DMS 273 (cell line): ENCODE data around the gene LRRFIP1.
"Not testable (repeated sequence)": the region's sequence is repeated elsewhere in the genome, so short reads cannot be mapped to it uniquely, and the experiment has no call there.

Source experiments
- DNase-seq: peaks from one replicate; lab custom pipeline; 2025; ENCODE audit not compliant: unreplicated experiment; lab: John Stamatoyannopoulos, UW

Gene LRRFIP1

DNA sequence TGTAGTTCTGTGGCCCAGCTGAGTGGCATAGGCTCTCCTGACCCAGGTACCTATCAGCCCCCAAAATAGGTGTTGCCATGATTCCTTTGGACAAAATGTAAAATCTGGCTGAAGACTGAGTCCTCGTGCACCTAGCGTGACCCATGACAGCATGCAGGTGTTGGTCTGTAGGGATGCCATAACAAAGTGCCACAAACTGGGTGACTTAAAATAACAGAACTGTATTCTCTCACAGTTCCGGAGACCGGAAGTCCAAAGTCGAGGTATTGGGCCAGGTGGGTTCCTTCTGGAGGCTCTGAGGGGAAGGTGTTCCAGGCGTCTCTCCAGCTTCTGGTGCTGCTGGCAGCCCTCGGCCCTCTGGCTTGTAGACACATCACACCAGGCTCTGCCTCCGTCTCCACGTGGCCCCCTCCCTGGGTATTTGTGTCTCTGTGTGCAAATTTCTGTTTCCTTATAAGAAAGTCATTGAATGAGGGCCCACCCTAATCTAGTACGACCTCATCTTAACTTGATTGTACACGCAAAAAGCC lies 34.5 kb downstream of the LRRFIP1 start:
- peak; percentile 16 for DNase-seq

GRCh38 chr2:237662671-237663093 lies 35.3 kb downstream of the LRRFIP1 start:
- DNase-seq, result peak; percentile 95

DNA sequence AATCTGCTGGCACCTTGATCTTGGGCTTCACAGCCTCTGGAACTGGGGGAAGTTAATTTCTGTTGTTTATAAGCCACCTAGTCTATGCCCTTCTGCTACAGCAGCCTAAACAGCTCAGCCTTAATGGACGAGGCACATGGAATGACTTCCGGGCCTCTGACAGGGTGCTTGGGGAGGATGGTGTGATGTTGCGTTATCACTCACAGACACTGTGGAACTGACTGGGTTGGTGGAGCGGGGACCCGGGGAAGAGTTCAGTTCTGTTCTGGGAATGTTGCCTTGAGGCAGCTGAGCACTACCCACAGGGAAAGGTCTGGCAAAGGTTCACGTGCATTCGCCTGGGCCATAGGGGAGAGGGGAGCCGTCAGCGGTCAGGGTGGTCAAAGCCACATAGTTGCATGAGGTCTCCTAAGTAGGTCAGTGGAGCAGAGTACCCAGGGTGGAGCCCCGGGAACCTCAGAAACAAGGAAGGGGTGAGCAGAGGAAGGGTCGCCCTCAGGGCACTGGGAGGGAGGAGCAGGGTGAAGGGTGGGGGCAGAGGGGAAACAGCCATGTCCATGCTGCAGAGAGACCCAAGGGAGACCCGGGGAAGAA lies 36.2 kb downstream of the LRRFIP1 start:
- DNase-seq, result no peak

DNA sequence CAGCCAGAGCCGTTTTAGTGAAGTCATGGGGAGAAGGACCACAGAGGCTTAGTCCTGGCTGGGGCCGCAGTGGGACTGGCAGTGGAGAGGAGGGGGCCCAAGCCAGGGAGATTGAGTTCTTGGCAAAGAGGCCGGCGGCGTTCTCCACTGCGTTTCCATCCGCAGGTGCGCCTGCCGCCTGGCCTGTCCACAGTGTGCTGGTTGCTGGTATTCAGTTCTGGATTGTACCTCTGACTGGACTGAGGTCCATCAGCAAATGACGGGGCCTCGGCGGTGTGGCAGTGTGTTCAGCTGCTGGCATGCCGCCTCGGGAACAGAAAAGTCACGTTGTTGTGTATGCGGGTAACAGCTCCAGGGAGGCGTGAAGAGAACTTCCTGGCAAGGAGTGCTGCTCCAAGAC lies 36.8 kb downstream of the LRRFIP1 start:
- no peak for DNase-seq

GRCh38 chr2:237665713-237666143 lies 38.3 kb downstream of the LRRFIP1 start:
- peak; percentile 58 for DNase-seq

- no peak for DNase-seq
Measured at GRCh38 chr2:237666606-237667005, 39.2 kb downstream of the LRRFIP1 start.

GRCh38 chr2:237667050-237667576 lies 39.7 kb downstream of the LRRFIP1 start:
- not testable (repeated sequence) for DNase-seq

DNA sequence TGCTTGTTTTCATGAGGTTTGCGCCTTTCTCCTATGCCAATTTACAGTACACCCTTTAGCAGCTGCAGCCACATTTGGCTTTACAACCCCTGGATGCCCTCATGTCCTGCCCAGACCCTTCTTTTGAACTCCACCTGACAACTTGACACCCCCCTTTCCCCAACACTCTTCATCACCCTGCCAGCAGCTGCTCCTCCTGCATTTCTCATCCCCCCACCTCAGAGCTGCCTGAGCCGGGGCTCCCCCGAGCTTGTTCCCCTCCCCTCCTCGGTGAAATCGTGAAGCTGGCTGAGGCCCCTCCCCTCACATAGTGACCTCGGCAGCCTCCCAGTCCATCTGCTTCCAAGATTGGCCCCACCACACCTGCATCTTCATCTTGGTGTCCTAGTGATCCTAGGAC lies 40.5 kb downstream of the LRRFIP1 start:
- DNase-seq, result no peak

GRCh38 chr2:237668440-237668839 lies 41.1 kb downstream of the LRRFIP1 start:
- DNase-seq, result no peak

DNA sequence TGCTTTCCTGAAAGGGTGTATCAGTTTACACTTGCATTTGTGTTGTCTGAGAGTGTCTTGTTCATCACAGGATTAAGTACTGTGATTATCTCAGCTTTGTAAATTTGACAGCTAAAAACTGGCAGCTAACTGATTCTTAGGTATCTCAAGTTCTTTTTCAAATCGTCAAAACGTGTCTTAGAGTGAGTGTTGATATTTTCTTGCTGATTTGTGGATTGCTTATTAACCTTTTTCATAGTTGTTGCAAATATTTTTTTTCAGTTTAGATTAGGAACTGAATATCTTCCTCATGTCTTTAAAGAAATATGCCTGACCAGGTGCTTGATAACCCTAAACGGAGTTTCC lies 41.9 kb downstream of the LRRFIP1 start:
- DNase-seq, result no peak

- peak; percentile 66 for DNase-seq
Measured at GRCh38 chr2:237669628-237670392, 42.4 kb downstream of the LRRFIP1 start.

- DNase-seq, result no peak
Measured at GRCh38 chr2:237670641-237671040, 43.3 kb downstream of the LRRFIP1 start.

DNA sequence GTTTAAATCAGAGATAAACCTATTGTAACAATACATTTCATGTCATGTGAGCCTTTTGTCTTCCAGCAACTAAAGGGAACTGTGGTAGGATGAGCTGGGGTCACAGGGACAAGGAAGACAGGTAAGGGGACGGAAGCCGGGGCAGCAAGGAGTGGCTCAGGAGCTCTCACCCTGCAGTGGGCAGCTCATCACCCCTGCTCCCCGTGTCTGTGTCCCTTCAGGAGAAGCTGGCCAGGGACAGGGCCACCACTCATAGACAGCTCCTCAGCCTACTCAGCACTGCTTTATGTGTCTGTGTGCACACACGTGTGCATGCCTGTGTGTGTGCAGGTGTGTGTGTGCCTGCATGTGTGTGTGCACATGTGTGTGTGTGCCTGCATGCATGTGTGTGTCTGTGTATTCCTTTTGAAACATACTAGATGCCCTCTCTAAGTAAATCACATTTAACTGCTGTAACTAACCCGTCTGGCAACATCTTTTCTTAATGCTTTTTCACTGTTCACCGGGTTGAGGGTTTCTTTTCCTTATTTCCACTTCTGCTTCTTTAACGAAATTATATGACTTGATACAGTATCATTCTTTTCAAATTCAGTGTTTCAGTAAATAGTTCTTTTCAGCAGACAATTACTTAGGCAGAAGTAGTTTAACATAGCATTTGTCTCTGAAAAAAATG lies 44.2 kb downstream of the LRRFIP1 start:
- DNase-seq, result no peak

DNA sequence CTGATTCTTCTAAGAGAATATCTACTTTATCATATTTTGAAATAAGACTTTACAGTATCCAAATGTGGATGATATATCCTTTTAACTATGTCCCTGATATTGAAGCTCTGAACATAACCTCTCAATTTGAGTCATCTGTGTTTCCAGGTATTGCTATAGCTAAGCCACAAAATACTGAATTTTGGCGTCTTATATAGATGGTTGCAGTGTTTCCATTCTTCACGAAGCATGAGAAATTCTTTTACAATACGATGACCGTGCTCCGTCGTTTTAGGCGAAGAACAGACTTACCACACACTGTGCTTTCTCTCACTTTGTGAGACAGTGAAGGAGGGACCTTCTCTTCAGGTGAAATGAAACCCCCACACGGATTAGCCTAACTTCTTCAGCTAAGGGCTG lies 45.3 kb downstream of the LRRFIP1 start:
- DNase-seq, result no peak

DNA sequence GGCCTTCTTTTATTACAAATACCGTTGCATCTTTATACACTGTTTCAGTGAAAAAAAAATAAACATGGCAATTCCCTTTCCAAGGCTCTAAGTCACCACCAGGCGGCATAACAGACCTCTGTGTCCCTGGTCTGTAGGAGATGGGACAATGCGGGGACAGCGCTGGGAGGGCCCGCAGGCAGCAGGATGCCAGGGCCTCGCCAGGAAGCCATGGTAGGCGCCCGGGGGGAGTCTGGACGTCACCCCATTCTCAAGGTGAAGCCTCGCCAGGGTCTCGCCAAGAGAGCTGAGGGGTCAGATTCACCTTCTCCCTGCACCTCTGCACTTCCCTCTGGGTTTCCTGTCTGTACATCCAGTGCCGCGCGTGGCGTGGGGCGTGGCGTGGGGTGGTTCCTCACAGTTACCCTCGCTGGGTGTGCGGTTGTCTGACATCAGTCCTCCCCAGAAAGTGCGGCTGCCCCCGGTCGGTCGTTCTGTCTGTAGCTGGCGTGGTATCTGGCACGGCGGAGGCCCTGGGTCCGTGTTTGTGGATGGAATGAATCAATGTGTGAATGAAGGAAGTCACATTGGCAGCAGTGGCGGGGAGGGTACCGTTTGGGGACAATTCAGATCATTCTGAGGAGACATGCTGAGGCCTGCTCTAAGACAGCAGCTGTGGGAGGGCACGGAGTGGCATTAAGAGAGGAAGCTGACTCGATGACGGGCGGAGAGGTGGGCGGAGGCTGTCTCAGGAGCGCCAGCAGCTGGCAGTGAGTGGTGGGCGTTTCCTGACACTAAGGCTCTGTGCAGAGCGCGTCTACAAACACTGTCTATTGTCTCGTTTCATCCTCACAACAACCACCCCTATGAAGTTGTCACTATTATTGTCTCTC lies 46.0 kb downstream of the LRRFIP1 start:
- peak; percentile 86 for DNase-seq

GRCh38 chr2:237674731-237675276 lies 47.4 kb downstream of the LRRFIP1 start:
- DNase-seq, result no peak

DNA sequence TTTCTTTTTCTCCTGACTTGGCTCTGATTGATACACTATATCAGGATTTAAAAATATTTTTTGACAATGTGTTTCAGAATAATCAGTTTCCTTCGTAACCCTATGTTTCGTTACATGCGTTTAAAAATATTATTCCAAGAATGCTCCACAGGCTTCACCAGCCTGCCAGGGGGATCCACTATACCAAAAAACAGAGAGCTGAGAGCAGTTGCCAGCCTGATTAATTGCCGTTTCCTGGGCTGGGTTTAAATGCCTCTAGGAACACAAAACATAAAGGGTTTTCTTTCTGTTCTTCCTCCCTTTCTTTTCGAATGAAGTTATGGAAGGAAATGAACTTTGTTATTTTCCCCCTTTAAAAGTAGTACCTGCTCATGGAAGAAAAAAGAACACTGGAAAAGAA lies 47.9 kb downstream of the LRRFIP1 start:
- DNase-seq, result no peak

DNA sequence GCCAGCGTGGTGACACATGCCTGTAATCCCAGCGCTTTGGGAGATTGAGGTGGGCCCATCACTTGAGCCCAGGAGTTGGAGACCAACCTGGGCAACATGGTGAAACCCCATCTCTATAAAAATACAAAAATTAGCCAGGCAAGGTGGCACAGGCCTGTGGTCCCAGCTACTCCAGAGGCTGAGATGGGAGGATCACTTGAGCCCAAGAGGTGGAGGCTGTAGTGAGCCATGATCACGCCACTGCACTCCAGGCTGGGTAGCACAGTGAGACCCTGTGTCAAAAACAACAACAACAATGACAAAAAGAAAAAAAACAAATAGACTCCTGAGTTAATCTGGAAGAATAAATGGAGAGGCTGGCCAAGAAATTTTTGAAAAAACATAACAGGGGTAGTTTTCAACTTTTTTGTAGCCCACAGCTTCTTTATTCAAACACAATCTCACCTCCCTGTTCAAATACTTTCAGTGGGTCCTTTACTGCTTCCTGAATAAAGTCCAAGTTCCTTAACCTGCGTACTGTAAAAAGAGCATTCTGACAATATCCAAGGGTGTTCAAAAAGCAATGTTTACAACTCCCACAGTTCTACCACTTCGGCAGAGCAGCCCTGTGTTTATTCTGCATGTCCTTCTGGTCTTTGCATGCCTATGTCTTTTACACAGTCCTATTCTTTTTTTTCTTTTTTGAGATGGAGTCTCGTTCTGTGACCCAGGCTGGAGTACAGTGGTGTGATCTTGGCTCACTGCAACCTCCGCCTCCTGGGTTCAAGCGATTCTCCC lies 53.5 kb downstream of the LRRFIP1 start:
- DNase-seq, result no peak

DNA sequence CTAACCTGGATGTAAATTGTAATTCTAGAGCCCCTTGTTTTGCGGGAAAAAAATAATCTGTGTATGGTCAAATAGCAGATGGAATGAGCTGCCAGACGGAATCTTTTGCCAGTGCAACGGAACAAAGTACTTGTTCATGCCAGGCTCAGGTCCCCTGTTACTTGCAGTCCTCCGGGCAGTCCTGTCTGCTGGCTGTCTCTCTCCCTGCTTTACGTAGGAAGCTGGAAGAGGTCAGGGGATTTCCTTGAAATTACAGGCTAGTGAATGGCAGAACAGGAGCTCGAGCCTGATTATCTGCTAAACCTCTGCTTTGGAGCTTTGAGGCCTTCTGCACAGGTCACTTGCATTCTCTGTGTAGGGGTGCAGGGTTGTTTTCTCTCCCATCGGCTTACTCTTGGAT lies 54.8 kb downstream of the LRRFIP1 start:
- no peak for DNase-seq
